Epithelial cell of proximal tubule (primary cell): ENCODE measurements around the gene DNLZ. TPM values are rescaled to one million over a fixed set of nuclear protein-coding genes. Genes with fewer than 3 reads are reported as not detected.

Experiments
- DNase-seq: peaks from one replicate; pipeline ENCODE4 v3.0.0-alpha.2; 2011; ENCODE audit warnings: low read depth
- H3K4me3 ChIP-seq: 2 replicates; pipeline ENCODE4 v1.5.1; 2011; ENCODE audit warnings: low read depth, mild to moderate bottlenecking, low read length
- total RNA-seq: library from RNA; depleted of rRNA; stranded (reverse); fragments of >200 nt; gene quantifications from 2 replicates; pipeline ENCODE4 v1.2.3, GENCODE V29; 2015
- TF ChIP-seq, protein P1 (sequence below): conservative IDR thresholded peaks from 2 replicates; pipeline ENCODE4 v1.5.1; 2012; ENCODE audit warnings: low read depth, mild to moderate bottlenecking, low read length

The DNLZ gene
- total RNA-seq, 1 donor from 2014 or later: 67.2 TPM

DNA sequence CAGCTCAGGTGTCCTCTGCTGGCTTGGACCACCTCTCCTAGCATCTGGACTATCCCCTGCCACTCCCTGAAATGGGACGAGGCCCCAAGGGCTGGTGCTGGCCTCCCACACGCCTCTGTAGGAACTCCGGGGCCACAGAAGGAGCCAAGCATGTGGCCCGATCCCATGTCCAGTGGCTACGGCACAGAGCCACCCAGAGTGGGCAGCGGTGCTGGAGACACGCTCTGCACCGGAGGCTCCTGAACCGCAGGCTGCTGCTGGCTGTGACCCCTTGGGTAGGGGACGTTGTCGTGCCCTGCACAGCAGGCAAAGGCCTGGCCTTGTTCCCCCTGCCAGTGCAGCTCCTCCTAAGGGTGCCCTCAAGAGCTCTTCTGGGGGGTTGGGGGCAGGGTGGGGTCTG, 16.3 kb upstream of the DNLZ start:
- TF ChIP-seq, protein P1, sequence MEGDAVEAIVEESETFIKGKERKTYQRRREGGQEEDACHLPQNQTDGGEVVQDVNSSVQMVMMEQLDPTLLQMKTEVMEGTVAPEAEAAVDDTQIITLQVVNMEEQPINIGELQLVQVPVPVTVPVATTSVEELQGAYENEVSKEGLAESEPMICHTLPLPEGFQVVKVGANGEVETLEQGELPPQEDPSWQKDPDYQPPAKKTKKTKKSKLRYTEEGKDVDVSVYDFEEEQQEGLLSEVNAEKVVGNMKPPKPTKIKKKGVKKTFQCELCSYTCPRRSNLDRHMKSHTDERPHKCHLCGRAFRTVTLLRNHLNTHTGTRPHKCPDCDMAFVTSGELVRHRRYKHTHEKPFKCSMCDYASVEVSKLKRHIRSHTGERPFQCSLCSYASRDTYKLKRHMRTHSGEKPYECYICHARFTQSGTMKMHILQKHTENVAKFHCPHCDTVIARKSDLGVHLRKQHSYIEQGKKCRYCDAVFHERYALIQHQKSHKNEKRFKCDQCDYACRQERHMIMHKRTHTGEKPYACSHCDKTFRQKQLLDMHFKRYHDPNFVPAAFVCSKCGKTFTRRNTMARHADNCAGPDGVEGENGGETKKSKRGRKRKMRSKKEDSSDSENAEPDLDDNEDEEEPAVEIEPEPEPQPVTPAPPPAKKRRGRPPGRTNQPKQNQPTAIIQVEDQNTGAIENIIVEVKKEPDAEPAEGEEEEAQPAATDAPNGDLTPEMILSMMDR: no peak
- no peak for DNase-seq
- H3K4me3 ChIP-seq: no peak overlapping the region

DNA sequence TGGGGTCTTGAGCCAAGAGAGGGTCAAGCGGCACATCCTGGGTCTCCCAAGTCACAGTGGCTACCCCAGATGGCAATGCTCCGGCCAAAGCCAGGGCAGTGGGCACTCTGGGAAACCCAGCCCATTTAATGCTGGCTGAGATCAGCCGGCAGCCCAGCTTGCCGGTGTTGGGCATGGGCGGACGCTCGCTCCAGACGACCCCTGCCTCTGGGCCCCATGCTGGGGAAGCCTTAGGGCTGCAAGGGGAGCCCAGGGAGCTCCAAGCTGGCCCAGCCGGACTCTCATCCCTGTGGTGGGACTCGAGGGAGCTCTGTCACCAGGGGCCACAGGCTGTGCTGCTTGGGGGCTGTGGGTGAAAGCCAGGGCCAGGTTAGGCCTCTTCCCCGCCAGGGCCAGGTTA, 15.9 kb upstream of the DNLZ start:
- no peak overlapping the region for H3K4me3 ChIP-seq
- TF ChIP-seq, protein P1: no peak
- no peak for DNase-seq

DNA sequence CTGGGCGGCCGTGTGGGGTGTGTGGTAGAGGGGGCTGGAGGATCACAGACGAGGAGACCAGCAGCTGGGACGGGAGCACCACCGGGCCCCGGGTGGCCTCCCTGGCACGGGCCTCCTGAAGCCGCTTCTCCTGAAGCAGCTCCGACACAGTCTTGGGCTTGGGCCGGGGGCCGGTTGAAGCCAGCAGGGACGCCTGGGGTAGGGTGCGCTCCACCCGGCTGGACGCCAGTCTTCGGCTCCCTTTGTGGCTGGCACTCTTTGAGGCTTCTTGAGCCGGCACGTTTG, 15.4 kb upstream of the DNLZ start:
- no peak overlapping the region for H3K4me3 ChIP-seq
- TF ChIP-seq, protein P1: no peak
- no peak for DNase-seq

DNA sequence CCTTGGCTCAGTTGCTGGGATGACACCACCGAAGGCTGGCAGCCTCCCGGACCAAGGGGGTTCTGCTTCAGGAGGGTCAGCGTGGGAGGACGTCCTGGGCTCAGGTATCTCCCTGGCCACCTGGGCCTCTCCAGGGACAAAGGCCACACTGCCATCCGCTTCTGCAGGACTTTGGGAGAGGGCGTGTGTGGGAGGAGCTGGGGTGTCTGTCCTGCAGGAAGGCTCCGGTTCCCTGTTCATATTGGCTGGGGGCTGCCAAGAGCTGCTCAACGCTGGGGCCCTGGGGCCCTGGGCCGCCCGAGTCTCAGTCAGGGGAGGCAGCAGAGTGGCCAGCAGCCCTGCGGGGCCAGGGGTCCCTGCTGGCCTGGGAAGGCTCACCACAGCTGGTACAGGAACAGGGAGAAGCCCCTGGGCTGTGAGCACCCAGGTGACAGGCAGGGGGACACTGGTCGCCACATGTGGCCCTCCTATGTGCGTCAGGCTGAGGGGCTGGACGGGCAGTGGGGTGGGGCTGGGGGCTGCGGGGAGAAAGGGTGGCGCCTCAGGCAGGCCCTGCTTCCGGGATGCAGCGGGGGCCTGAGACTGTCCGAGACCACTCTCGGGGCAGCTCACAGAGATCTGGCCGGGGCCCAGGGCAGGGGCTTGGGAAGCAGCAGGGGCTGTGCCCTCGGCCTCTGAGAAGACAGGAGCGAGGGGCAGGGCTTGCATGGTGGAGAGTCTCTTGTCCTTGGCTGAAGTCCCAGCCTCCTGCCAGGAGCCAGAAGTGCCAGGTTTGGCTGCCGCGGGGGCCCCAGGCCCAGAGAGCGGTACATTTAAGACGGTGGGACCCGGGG, 14.8 kb upstream of the DNLZ start:
- DNase-seq: no peak
- H3K4me3 ChIP-seq: no peak overlapping the region
- TF ChIP-seq, protein P1: no peak

DNA sequence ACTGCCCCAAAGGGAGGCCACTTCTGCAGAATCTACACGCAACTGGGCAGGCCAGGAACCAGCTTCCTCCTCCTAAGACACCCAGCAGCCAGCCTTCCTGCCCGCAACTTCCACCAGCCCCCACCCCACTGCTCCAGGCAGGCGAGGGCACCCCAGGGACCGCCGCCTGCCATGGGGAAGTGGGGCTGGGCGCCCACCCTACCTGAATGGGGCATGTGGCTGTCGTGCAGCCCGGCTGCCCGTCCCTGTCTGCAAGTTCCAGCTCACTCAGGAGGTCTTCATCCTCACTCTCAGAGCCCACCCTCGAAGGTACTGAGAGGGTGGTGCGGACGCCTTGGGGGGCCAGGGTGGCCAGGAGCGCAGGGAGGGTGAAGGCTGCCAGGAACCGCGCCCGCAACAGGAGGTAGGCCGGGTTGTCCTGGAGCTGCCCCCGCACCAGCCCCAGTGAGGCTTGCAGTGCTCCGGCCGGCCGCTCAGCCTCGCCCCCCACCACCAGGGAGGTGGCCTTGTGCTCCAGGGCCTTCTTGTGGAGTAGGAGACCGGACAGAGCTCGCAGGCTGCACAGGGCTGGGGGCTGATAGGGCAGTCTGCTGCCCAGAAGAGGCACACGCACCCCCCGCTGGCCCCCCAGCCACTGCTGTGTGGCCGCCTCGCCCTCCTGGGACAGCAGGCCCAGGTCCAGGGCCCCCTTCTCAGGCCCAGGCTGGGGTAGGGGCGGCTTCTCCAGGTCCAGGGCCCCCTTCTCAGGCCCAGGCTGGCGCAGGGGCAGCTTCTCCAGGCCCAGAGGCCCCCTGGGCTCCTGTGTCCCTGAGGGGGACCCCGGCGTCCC, 14.0 kb upstream of the DNLZ start:
- DNase-seq: no peak
- no peak overlapping the region for H3K4me3 ChIP-seq
- TF ChIP-seq, protein P1: no peak

DNA sequence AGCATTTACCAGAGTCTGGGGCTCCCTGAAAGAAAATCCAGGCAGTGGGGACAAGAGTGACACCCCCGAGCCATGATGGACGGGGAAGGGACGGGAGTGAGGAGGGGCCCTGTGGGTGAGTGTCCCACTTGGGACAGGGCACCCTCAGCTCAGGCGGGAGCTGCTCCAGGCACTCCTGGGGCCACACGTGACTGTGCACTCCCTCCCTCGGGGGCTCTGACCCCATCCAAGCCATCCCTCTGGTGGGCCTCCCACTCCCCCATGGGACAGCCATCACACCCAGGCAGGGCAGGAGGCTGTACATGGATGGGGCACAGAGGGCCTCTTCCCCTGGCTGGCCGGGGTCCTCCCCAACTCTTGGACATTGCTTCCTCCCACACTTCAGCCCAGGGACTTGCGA, 12.9 kb upstream of the DNLZ start:
- DNase-seq: no peak
- TF ChIP-seq, protein P1: no peak
- H3K4me3 ChIP-seq: no peak overlapping the region
